ENCODE data around the gene MUCL1.

The MUCL1 gene

GRCh38 chr12:54891717-54892478 lies 37.6 kb downstream of the MUCL1 start:
- no peak for DNase-seq (ENCODE audit: low read depth)

All from T-helper 22 cell (primary cell).